ENCODE results near the gene IL17A.

The IL17A gene

DNA sequence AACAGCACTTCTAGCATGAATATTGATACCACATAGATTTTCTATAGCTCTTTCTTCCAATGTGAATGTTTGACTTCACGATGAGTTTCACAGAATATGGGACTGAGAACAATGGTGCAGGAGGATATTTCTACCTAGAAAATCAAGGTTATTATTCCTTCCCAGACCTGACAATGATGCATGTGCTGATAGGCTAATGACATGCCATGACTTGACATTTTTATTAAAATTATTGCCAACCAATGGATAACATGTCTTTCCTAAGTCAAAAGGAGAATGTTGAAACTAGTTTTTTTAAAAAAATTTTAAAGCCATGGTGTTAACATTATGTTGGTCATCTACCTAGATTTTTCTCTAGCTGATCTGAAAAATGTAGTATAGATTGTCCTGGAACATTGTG is 923 bp downstream of the IL17A start:
- Histone ChIP-seq H3K36me3 (ENCODE audit: insufficient read depth, low read length) (no peaks in the 10 kb centered on the region), H3K4me2 (ENCODE audit: low read length) (no peak overlapping the region)
- TF ChIP-seq, protein P1, sequence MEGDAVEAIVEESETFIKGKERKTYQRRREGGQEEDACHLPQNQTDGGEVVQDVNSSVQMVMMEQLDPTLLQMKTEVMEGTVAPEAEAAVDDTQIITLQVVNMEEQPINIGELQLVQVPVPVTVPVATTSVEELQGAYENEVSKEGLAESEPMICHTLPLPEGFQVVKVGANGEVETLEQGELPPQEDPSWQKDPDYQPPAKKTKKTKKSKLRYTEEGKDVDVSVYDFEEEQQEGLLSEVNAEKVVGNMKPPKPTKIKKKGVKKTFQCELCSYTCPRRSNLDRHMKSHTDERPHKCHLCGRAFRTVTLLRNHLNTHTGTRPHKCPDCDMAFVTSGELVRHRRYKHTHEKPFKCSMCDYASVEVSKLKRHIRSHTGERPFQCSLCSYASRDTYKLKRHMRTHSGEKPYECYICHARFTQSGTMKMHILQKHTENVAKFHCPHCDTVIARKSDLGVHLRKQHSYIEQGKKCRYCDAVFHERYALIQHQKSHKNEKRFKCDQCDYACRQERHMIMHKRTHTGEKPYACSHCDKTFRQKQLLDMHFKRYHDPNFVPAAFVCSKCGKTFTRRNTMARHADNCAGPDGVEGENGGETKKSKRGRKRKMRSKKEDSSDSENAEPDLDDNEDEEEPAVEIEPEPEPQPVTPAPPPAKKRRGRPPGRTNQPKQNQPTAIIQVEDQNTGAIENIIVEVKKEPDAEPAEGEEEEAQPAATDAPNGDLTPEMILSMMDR (IDR thresholded peaks at IDR 0.05; ENCODE audit: low read length), result no peak
- no peak for TF ChIP-seq EZH2 (IDR thresholded peaks at IDR 0.05; ENCODE audit: borderline replicate concordance, low read length)

DNA sequence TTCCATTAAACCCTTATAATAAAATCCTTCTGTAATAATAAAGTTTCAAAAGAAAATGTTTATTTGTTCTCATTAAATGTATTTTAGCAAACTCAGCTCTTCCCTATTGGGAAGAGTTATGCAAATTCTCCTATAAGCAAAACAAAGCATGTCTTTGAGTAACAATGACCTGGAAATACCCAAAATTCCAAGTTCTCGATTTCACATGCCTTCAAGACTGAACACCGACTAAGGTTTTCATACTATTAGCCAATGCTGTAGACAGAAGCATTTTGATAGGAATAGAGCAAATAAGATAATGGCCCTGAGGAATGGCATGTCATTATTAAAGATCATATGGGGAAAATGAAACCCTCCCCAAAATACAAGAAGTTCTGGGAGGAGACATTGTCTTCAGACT is 3.8 kb downstream of the IL17A start:
- no peak overlapping the region for H3K27ac ChIP-seq (ENCODE audit: low read depth, low read length, poor library complexity, severe bottlenecking)
- H2AFZ ChIP-seq (ENCODE audit: low read length), result no peak overlapping the region
- no peaks in the 10 kb centered on the region for H3K79me2 ChIP-seq (ENCODE audit: insufficient read depth, low read length)
- no peaks in the 10 kb centered on the region for H3F3A ChIP-seq (ENCODE audit: insufficient read depth, low read length)
- no peak overlapping the region for H3K4me3 ChIP-seq (ENCODE audit: low read depth, low read length, poor library complexity, severe bottlenecking)
- TF ChIP-seq, protein P1 (IDR thresholded peaks at IDR 0.05; ENCODE audit: low read length), result no peak
- TF ChIP-seq EZH2 (IDR thresholded peaks at IDR 0.05; ENCODE audit: borderline replicate concordance, low read length), result no peak
- no peak overlapping the region for H3K4me2 ChIP-seq (ENCODE audit: low read length)
- H4K20me1 ChIP-seq (ENCODE audit: insufficient read depth, low read length), result no peaks in the 10 kb centered on the region
- H3K27me3 ChIP-seq (ENCODE audit: insufficient read depth, low read length), result peaks cover 5% of the 10 kb centered on the region; the same call in 1 of the 2 replicates
- H3K9ac ChIP-seq (ENCODE audit: low read length), result no peak overlapping the region
- no peaks in the 10 kb centered on the region for H3K4me1 ChIP-seq (ENCODE audit: insufficient read depth, low read length, severe bottlenecking)
- no peaks in the 10 kb centered on the region for H3K36me3 ChIP-seq (ENCODE audit: insufficient read depth, low read length)
- H3K9me2 ChIP-seq (ENCODE audit: low read depth, low read length), result no peaks in the 10 kb centered on the region
- no peaks in the 10 kb centered on the region for H3K9me3 ChIP-seq (ENCODE audit: low read length)

More for the DNA sequence above, 923 bp downstream of the IL17A start:
- Histone ChIP-seq H3K27me3 (ENCODE audit: insufficient read depth, low read length) (peaks cover 5% of the 10 kb centered on the region; the same call in 1 of the 2 replicates), H3K4me1 (ENCODE audit: insufficient read depth, low read length, severe bottlenecking) (no peaks in the 10 kb centered on the region), H4K20me1 (ENCODE audit: insufficient read depth, low read length) (no peaks in the 10 kb centered on the region), H3K9ac (ENCODE audit: low read length) (no peak overlapping the region), H3K9me3 (ENCODE audit: low read length) (no peaks in the 10 kb centered on the region), H3K79me2 (ENCODE audit: insufficient read depth, low read length) (no peaks in the 10 kb centered on the region), H3K4me3 (ENCODE audit: low read depth, low read length, poor library complexity, severe bottlenecking) (no peak overlapping the region), H3K27ac (ENCODE audit: low read depth, low read length, poor library complexity, severe bottlenecking) (no peak overlapping the region), H2AFZ (ENCODE audit: low read length) (no peak overlapping the region), H3F3A (ENCODE audit: insufficient read depth, low read length) (no peaks in the 10 kb centered on the region), H3K9me2 (ENCODE audit: low read depth, low read length) (no peaks in the 10 kb centered on the region)

DNA sequence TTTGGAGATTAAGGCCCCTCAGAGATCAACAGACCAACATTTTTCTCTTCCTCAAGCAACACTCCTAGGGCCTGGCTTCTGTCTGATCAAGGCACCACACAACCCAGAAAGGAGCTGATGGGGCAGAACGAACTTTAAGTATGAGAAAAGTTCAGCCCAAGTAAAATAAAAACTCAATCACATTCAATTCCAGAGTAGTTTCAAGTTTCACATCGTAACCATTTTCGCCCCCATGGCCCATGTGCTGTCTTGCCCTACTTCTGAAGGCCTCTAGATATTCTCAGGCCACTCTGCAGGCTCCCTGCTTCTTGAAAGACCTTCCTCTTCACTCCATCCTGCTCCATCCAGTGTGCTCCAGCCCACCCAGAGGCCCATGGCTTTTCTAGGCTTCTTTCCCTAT is 4.2 kb downstream of the IL17A start:
- no peak overlapping the region for H3K27ac ChIP-seq (ENCODE audit: low read depth, low read length, poor library complexity, severe bottlenecking)
- H4K20me1 ChIP-seq (ENCODE audit: insufficient read depth, low read length), result no peaks in the 10 kb centered on the region
- H3K4me2 ChIP-seq (ENCODE audit: low read length), result no peak overlapping the region
- no peaks in the 10 kb centered on the region for H3K79me2 ChIP-seq (ENCODE audit: insufficient read depth, low read length)
- peaks cover 5% of the 10 kb centered on the region; the same call in 1 of the 2 replicates for H3K27me3 ChIP-seq (ENCODE audit: insufficient read depth, low read length)
- H3K9me2 ChIP-seq (ENCODE audit: low read depth, low read length), result no peaks in the 10 kb centered on the region
- no peak overlapping the region for H2AFZ ChIP-seq (ENCODE audit: low read length)
- no peaks in the 10 kb centered on the region for H3K36me3 ChIP-seq (ENCODE audit: insufficient read depth, low read length)
- H3F3A ChIP-seq (ENCODE audit: insufficient read depth, low read length), result no peaks in the 10 kb centered on the region
- TF ChIP-seq, protein P1 (IDR thresholded peaks at IDR 0.05; ENCODE audit: low read length), result no peak
- TF ChIP-seq EZH2 (IDR thresholded peaks at IDR 0.05; ENCODE audit: borderline replicate concordance, low read length), result no peak
- no peak overlapping the region for H3K4me3 ChIP-seq (ENCODE audit: low read depth, low read length, poor library complexity, severe bottlenecking)
- H3K4me1 ChIP-seq (ENCODE audit: insufficient read depth, low read length, severe bottlenecking), result no peaks in the 10 kb centered on the region
- H3K9me3 ChIP-seq (ENCODE audit: low read length), result no peaks in the 10 kb centered on the region
- no peak overlapping the region for H3K9ac ChIP-seq (ENCODE audit: low read length)

Measured in OCI-LY1 (cell line).